Calu3 (cell line): ENCODE data around the gene TGFB3. TPM values are rescaled to one million over a fixed set of nuclear protein-coding genes. Genes with fewer than 3 reads are reported as not detected.

Experiments used
- BruUV-seq: library from RNA; stranded (reverse); fragments of 400-500 nt; replicated peaks from 2 replicates; lab custom pipeline; 2021; lab: Mats Ljungman, UMichigan
- CTCF ChIA-PET: fragments of 300-600 bp; sonication (Branson Sonifier 250); formaldehyde crosslinking; loops from one replicate; lab custom pipeline; 2022; ENCODE audit warnings: antibody characterized with exemption; lab: Charles Lee
- DNase-seq: peaks from one replicate; pipeline ENCODE4 v3.0.0; 2022
- H3K27ac Mint-ChIP-seq: one replicate; pipeline ENCODE4 v1.8.0; 2022; ENCODE audit warnings: mixed read lengths; ENCODE audit not compliant: unreplicated experiment
- H3K27me3 Mint-ChIP-seq: one replicate; pipeline ENCODE4 v1.8.0; 2022; ENCODE audit warnings: mixed read lengths; ENCODE audit not compliant: unreplicated experiment
- H3K36me3 Mint-ChIP-seq: one replicate; pipeline ENCODE4 v1.8.0; 2022; ENCODE audit warnings: mild to moderate bottlenecking, moderate library complexity, mixed read lengths; ENCODE audit not compliant: insufficient read depth, unreplicated experiment
- H3K4me1 Mint-ChIP-seq: one replicate; pipeline ENCODE4 v1.8.0; 2022; ENCODE audit warnings: mild to moderate bottlenecking, low read depth, mixed read lengths; ENCODE audit not compliant: unreplicated experiment
- H3K4me3 Mint-ChIP-seq: one replicate; pipeline ENCODE4 v1.8.0; 2022; ENCODE audit warnings: mild to moderate bottlenecking, low read depth, moderate library complexity, mixed read lengths; ENCODE audit not compliant: unreplicated experiment
- H3K9me3 Mint-ChIP-seq: one replicate; pipeline ENCODE4 v1.8.0; 2022; ENCODE audit warnings: low read depth, mixed read lengths; ENCODE audit not compliant: unreplicated experiment
- CTCF ChIP-seq: fragments of 200-600 bp; IDR thresholded peaks from one replicate; pipeline ENCODE4 v1.8.0; 2022; ENCODE audit warnings: antibody characterized with exemption; ENCODE audit not compliant: unreplicated experiment
- intact Hi-C: fragments of 100-400 bp; cut with micrococcal nuclease; formaldehyde crosslinking; loops from one replicate; pipeline ENCODE4 v1.10.0; 2022; ENCODE audit not compliant: unreplicated experiment
- total RNA-seq: library from RNA; stranded (reverse); gene quantifications from 2 replicates; pipeline ENCODE4 v1.2.3, GENCODE V29; 2022

TGFB3 gene
- total RNA-seq, 1 experiment from 2014 or later, result 2.2 TPM

GRCh38 chr14:75989134-75989533, 7.3 kb upstream of the TGFB3 start:
- Mint-ChIP-seq H3K4me3 (no peak overlapping the region), H3K36me3 (peaks cover 13% of the 10 kb centered on the region), H3K27me3 (peaks cover 3% of the 10 kb centered on the region), H3K9me3 (no peaks in the 10 kb centered on the region), H3K27ac (no peak overlapping the region), H3K4me1 (no peaks in the 10 kb centered on the region)
- CTCF ChIA-PET, result no interaction called here
- TF ChIP-seq CTCF, result no peak
- DNase-seq, result no peak
- no TSS peak for BruUV-seq
- intact Hi-C loops, result no loop called here

DNA sequence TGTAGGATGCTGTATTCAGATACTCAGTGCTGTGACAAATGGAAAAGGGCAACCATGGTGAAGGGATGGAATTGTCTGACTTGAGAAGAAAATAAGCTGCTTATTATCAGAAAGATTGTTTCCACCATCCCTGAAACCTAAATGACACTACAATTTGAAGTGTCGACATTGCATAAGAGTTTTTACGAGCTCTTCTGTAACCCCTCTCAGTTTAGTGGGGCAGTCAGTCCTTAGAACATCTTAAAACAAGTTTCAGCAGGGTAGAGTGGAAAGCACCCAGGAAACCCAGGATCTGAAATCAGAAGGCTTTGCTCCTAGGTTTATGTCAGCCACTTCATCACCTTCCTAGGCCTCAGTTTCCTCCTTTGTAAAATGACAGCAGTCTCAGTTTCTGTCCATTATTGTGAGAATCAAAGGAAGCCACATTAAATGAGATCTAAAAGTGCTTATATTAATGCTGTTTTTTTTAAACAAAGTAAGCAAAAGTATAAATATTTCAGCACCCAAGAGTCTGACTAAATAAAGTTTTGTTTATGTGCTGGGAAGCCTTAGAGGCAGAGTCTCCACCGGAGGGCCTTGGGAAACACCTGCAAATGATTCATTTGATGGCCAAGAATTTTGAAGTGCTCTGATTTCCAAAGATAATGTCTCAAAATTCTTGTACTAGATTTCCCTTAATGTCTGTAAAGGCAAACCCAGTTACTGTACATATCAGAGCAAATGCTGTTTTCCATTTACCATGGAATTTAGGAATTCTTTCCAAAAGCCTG, 5.6 kb upstream of the TGFB3 start:
- no peak overlapping the region for H3K4me3 Mint-ChIP-seq
- TF ChIP-seq CTCF, result no peak
- DNase-seq, result no peak
- peaks cover 13% of the 10 kb centered on the region for H3K27me3 Mint-ChIP-seq
- no peak overlapping the region for H3K27ac Mint-ChIP-seq
- H3K9me3 Mint-ChIP-seq, result no peaks in the 10 kb centered on the region
- CTCF ChIA-PET, result no interaction called here
- peaks cover 16% of the 10 kb centered on the region for H3K36me3 Mint-ChIP-seq
- BruUV-seq, result no TSS peak
- intact Hi-C loops, result no loop called here
- no peaks in the 10 kb centered on the region for H3K4me1 Mint-ChIP-seq

DNA sequence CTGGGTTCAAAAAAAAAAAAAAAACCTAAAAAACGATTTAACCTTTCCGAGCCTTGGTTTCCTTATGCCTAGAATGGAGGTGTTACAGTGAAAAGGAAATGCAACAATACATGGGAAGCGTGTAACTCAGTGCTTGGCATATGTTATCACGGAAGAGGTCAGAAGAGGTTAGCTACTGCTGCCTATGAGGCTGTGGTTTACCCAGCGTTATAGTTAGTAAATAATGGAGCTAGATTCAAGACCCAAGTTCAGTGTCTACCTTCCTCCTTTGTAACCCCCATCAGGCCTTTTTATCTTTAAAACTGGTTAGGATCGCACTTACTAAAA, 4.6 kb upstream of the TGFB3 start:
- no peaks in the 10 kb centered on the region for H3K9me3 Mint-ChIP-seq
- no TSS peak for BruUV-seq
- intact Hi-C loops, result no loop called here
- peak overlapping the region; percentile 89 for H3K27ac Mint-ChIP-seq
- no peak for TF ChIP-seq CTCF
- H3K27me3 Mint-ChIP-seq, result peaks cover 13% of the 10 kb centered on the region
- peaks cover 25% of the 10 kb centered on the region for H3K36me3 Mint-ChIP-seq
- H3K4me1 Mint-ChIP-seq, result peaks cover 8% of the 10 kb centered on the region
- no peak for DNase-seq
- H3K4me3 Mint-ChIP-seq, result peak overlapping the region; percentile 84
- CTCF ChIA-PET, result interaction anchor here (0.6 to 0.7 kb wide), 2 partner anchors 707 to 1038 kb away, joined by 3 to 5 read pairs; no protein-coding TSS in a partner anchor

GRCh38 chr14:75985618-75986438, 4.0 kb upstream of the TGFB3 start, which contains the start of gene IFT43:
Gene IFT43, plus strand, starts transcription at chr14:75985763. Its CDS starts 24 bp downstream, at chr14:75985787.
- H3K27ac Mint-ChIP-seq, result peak within 1 kb of the TSS; percentile 89
- peaks cover 13% of the 10 kb centered on the region for H3K27me3 Mint-ChIP-seq
- no peaks in the 10 kb centered on the region for H3K9me3 Mint-ChIP-seq
- DNase-seq, result peak; percentile 86
- CTCF ChIA-PET, result interaction anchor here (0.6 to 1.5 kb wide), 4 partner anchors 79 to 1038 kb away, joined by 3 to 5 read pairs (median 4); no protein-coding TSS in a partner anchor
- intact Hi-C loops, result no loop called here
- peak within 1 kb of the TSS; percentile 84 for H3K4me3 Mint-ChIP-seq
- no peak for TF ChIP-seq CTCF
- peaks cover 14% of the 10 kb centered on the region for H3K4me1 Mint-ChIP-seq
- H3K36me3 Mint-ChIP-seq, result peaks cover 31% of the 10 kb centered on the region
- BruUV-seq, result no TSS peak
